Endodermal cell (in vitro differentiated cells): ENCODE measurements around the gene TCF12. TPM values are rescaled to one million over a fixed set of nuclear protein-coding genes. Genes with fewer than 3 reads are reported as not detected.

Source experiments
- DNase-seq: peaks from one replicate; pipeline ENCODE4 v3.0.0-alpha.2; 2017
- H3K27ac ChIP-seq: 2 replicates; pipeline ENCODE4 v1.5.1; 2013; ENCODE audit warnings: mild to moderate bottlenecking, low read depth, low read length, moderate library complexity
- H3K27me3 ChIP-seq: 2 replicates; pipeline ENCODE4 v1.6.1; 2013; ENCODE audit warnings: mild to moderate bottlenecking, low read length, moderate library complexity; ENCODE audit not compliant: insufficient read depth, control insufficient read depth, poor library complexity, severe bottlenecking
- H3K36me3 ChIP-seq: 2 replicates; pipeline ENCODE4 v1.7.0; 2013; ENCODE audit warnings: mild to moderate bottlenecking, low read length, moderate library complexity; ENCODE audit not compliant: control insufficient read depth, insufficient read depth
- H3K4me1 ChIP-seq: one replicate; pipeline ENCODE4 v1.7.0; 2013; ENCODE audit warnings: low read length; ENCODE audit not compliant: control insufficient read depth, insufficient read depth
- H3K4me3 ChIP-seq: 2 replicates; pipeline ENCODE4 v1.5.1; 2013; ENCODE audit warnings: mild to moderate bottlenecking, low read length, moderate library complexity
- H3K9ac ChIP-seq: 2 replicates; pipeline ENCODE4 v1.6.1; 2013; ENCODE audit warnings: mild to moderate bottlenecking, low read length, moderate library complexity; ENCODE audit not compliant: poor library complexity, severe bottlenecking; ENCODE audit errors: extremely low read depth
- H3K9me3 ChIP-seq: 2 replicates; pipeline ENCODE4 v1.6.1; 2013; ENCODE audit warnings: mild to moderate bottlenecking, low read length, moderate library complexity; ENCODE audit not compliant: control insufficient read depth
- H3K27ac Mint-ChIP-seq: 2 replicates; pipeline ENCODE4 v1.8.0; 2020; ENCODE audit warnings: mixed read lengths
- H3K27me3 Mint-ChIP-seq: 2 replicates; pipeline ENCODE4 v1.8.0; 2021; ENCODE audit warnings: mild to moderate bottlenecking, mixed read lengths; ENCODE audit not compliant: insufficient read depth
- H3K36me3 Mint-ChIP-seq: 2 replicates; pipeline ENCODE4 v1.8.0; 2020; ENCODE audit warnings: low read depth, mixed read lengths
- H3K4me1 Mint-ChIP-seq: 2 replicates; pipeline ENCODE4 v1.8.0; 2020; ENCODE audit warnings: mixed read lengths
- H3K4me3 Mint-ChIP-seq: 2 replicates; pipeline ENCODE4 v1.8.0; 2020; ENCODE audit warnings: mild to moderate bottlenecking, moderate library complexity, mixed read lengths
- H3K9me3 Mint-ChIP-seq: 2 replicates; pipeline ENCODE4 v1.8.0; 2020; ENCODE audit warnings: mild to moderate bottlenecking, mixed read lengths
- CTCF ChIP-seq: fragments of 200-600 bp; sonication (generic); conservative IDR thresholded peaks from 2 replicates; pipeline ENCODE4 v1.5.0; 2021; ENCODE audit warnings: antibody characterized with exemption, mild to moderate bottlenecking
- WGBS, 2 experiments: methylation state at CpG; one replicate each; pipeline versions ENCODE4 v1.1.5 to v1.1.7; 2013; ENCODE audit warnings: missing lambda C conversion rate in 2 of 2, mixed read lengths in 1 of 2; ENCODE audit not compliant: insufficient coverage in 1 of 2, insufficient read length in 1 of 2; 5-methylcytosine and 5-hydroxymethylcytosine counted together
- total RNA-seq, 2 donors: library from RNA; stranded (reverse); fragmentation: NEBNext Ultra II Directional in 1 of 2; extraction: Animal tissue kit (Norgen Biotek cat#: 25700) in 1 of 2; gene quantifications; 2 replicates in 1 of 2; 3 replicates in 1 of 2; pipeline ENCODE4 v1.2.1, GENCODE V29; 2021

Gene TCF12
- total RNA-seq, 2 donors from 2014 or later = 103 to 121 TPM

- Histone ChIP-seq H3K4me1 (peaks cover 3% of the 10 kb centered on the region), H3K9ac (no peak overlapping the region), H3K27me3 (no peaks in the 10 kb centered on the region), H3K4me3 (no peak overlapping the region), H3K9me3 (no peaks in the 10 kb centered on the region), H3K27ac (no peak overlapping the region), H3K36me3 (no peaks in the 10 kb centered on the region)
- Mint-ChIP-seq H3K27ac (no peak overlapping the region), H3K4me1 (peaks cover 20% of the 10 kb centered on the region), H3K9me3 (no peaks in the 10 kb centered on the region), H3K27me3 (no peaks in the 10 kb centered on the region), H3K4me3 (no peak overlapping the region), H3K36me3 (no peaks in the 10 kb centered on the region)
- 68 to 83% methylated on average over 1 of the region's 1 CpG for WGBS, 2 experiments
- no peak for DNase-seq
- TF ChIP-seq CTCF = no peak
These were observed 67.4 kb downstream of the TCF12 start for GRCh38 chr15:56985856-56986255.

GRCh38 chr15:56987286-56987685 is 68.8 kb downstream of the TCF12 start:
- Histone ChIP-seq H3K4me1 (peaks cover 3% of the 10 kb centered on the region), H3K36me3 (no peaks in the 10 kb centered on the region), H3K9me3 (no peaks in the 10 kb centered on the region), H3K27ac (no peak overlapping the region), H3K27me3 (no peaks in the 10 kb centered on the region), H3K4me3 (no peak overlapping the region), H3K9ac (no peak overlapping the region)
- peak overlapping the region; percentile 39 for H3K27ac Mint-ChIP-seq
- 90 to 100% methylated on average over 1 to 3 of the region's 3 CpGs for WGBS, 2 experiments
- H3K9me3 Mint-ChIP-seq = no peaks in the 10 kb centered on the region
- no peaks in the 10 kb centered on the region for H3K27me3 Mint-ChIP-seq
- peaks cover 3% of the 10 kb centered on the region for H3K36me3 Mint-ChIP-seq
- no peak for DNase-seq
- no peak for TF ChIP-seq CTCF
- H3K4me3 Mint-ChIP-seq = no peak overlapping the region
- peaks cover 17% of the 10 kb centered on the region for H3K4me1 Mint-ChIP-seq

- no peak for TF ChIP-seq CTCF
- peaks cover 3% of the 10 kb centered on the region for H3K4me1 ChIP-seq
- Mint-ChIP-seq H3K27ac (no peak overlapping the region), H3K4me3 (no peak overlapping the region), H3K27me3 (no peaks in the 10 kb centered on the region), H3K9me3 (no peaks in the 10 kb centered on the region), H3K36me3 (peaks cover 3% of the 10 kb centered on the region), H3K4me1 (peaks cover 15% of the 10 kb centered on the region)
- no peak overlapping the region for H3K27ac ChIP-seq
- DNase-seq = no peak
- no peak overlapping the region for H3K9ac ChIP-seq
- peaks cover under 1% of the 10 kb centered on the region for H3K36me3 ChIP-seq
- no peak overlapping the region for H3K4me3 ChIP-seq
- no peaks in the 10 kb centered on the region for H3K27me3 ChIP-seq
- no peaks in the 10 kb centered on the region for H3K9me3 ChIP-seq
These were observed 69.8 kb downstream of the TCF12 start for GRCh38 chr15:56988219-56988618.
